ENCODE results near the gene EGLN3.

- TF ChIP-seq CTCF (IDR thresholded peaks at IDR 0.05; ENCODE audit: borderline replicate concordance, extremely low read depth, low read length, poor library complexity, severe bottlenecking) = no peak
- TF ChIP-seq EZH2 (IDR thresholded peaks at IDR 0.05; ENCODE audit: borderline replicate concordance, low read depth, low read length, severe bottlenecking) = no peak
These were observed 10.3 kb downstream of the EGLN3 start for GRCh38 chr14:33940561-33941011.
